Thyroid gland (tissue), 4 donors: Measurements from ENCODE around the gene CCDC8. TPM values are rescaled to one million over a fixed set of nuclear protein-coding genes. Genes with fewer than 3 reads are reported as not detected.
A peak's percentile ranks its signal among the peaks of the same experiment; 100 is the strongest.
"Not testable (repeated sequence)": the region's sequence is repeated elsewhere in the genome, so short reads cannot be mapped to it uniquely, and the experiment has no call there.

Experiments
- DNase-seq, 2 donors: peaks; one replicate each; pipeline ENCODE4 v3.0.0-alpha.2; 2019
- H3K27ac ChIP-seq, 3 donors: fragments of 200-600 bp; sonication (generic); 1 replicate in 2 of 3; 2 replicates in 1 of 3; pipeline ENCODE4 v1.5.1; 2016 to 2019; ENCODE audit warnings: mild to moderate bottlenecking in 1 of 3, moderate library complexity in 1 of 3
- H3K27me3 ChIP-seq: fragments of 200-600 bp; sonication (generic); one replicate; pipeline ENCODE4 v1.5.1; 2019
- H3K36me3 ChIP-seq, 2 donors: fragments of 200-600 bp; sonication (generic); one replicate each; pipeline ENCODE4 v1.5.1; 2016 to 2019
- H3K4me1 ChIP-seq, 2 donors: fragments of 200-600 bp; sonication (generic); one replicate each; pipeline ENCODE4 v1.5.1; 2017 to 2019
- H3K4me3 ChIP-seq, 3 donors: fragments of 200-600 bp; sonication (generic); replicated peaks in 1 of 3; 1 replicate in 2 of 3; 2 replicates in 1 of 3; pipeline ENCODE4 v1.5.1; 2016; ENCODE audit warnings: mild to moderate bottlenecking in 1 of 3
- H3K9me3 ChIP-seq: fragments of 200-600 bp; sonication (generic); one replicate; pipeline ENCODE4 v1.5.1; 2017
- POLR2A ChIP-seq, 2 donors: fragments of 450-650 bp; IDR thresholded peaks; one replicate each; pipeline ENCODE4 v1.6.1; 2017; ENCODE audit warnings: antibody characterized with exemption in 2 of 2, mild to moderate bottlenecking in 2 of 2, moderate library complexity in 1 of 2
- WGBS, 2 donors: methylation state at CpG; one replicate each; pipeline ENCODE4 v1.1.5; 2017; 5-methylcytosine and 5-hydroxymethylcytosine counted together
- intact Hi-C: fragments of 100-400 bp; cut with DNase I; formaldehyde crosslinking; loops from one replicate; pipeline ENCODE4 v1.15.1; 2023
- total RNA-seq, 4 donors: library from RNA; depleted of rRNA; stranded (reverse); fragments of >200 nt; gene quantifications; one replicate each; pipeline ENCODE4 v1.2.3, GENCODE V29; 2016
- TF ChIP-seq, protein P1 (sequence below), 6 experiments: fragments of 200-600 bp in 3 of 6; fragments of 450-650 bp in 3 of 6; sonication (generic) in 3 of 6; IDR thresholded peaks; one replicate each; pipeline ENCODE4 v1.5.1; 2016 to 2019; ENCODE audit warnings: antibody characterized with exemption in 6 of 6, mild to moderate bottlenecking in 2 of 6, inconsistent platforms in 1 of 6, moderate library complexity in 1 of 6

The CCDC8 gene
- total RNA-seq, 4 donors from 2014 or later: 16.8 to 34.9 (median 29.3) TPM

DNA sequence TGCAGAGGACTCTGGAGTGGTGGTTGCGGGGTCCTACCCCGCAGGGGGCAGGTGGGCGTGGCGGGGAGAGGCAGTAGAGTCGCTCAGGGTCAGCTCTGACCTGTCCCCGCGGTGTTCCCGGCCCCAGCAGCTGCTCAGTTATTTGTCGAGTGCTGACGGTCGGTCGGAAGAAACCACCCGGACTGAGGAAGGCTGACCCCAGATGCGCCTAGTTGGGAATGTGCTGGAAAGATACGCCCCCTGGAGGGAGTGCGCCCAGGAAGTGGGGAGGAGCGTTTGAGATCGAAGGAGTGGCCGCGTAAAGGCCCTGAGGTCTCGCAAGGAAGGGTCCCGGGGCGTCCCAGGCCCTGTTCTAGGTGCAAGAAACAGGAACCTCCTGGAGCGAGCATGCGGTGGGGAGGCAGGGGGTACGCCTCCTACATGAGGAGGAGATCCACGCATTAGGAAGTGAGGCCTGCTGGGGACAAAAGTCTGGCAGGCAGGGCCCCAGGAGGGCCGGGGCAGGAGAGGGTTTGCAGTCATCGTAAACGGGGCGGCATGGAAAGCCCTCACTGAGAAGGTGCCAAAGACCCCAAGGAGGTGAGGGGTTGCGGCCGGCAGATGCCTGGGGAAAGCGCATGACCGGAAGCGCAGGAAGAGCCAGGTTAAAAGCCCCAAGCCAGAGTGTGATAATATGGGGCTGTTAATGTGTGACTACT lies 9.2 kb downstream of the CCDC8 start:
- WGBS, 2 donors: 6 to 7% methylated on average over 21 to 36 of the region's 36 CpGs
- TF ChIP-seq, protein P1, sequence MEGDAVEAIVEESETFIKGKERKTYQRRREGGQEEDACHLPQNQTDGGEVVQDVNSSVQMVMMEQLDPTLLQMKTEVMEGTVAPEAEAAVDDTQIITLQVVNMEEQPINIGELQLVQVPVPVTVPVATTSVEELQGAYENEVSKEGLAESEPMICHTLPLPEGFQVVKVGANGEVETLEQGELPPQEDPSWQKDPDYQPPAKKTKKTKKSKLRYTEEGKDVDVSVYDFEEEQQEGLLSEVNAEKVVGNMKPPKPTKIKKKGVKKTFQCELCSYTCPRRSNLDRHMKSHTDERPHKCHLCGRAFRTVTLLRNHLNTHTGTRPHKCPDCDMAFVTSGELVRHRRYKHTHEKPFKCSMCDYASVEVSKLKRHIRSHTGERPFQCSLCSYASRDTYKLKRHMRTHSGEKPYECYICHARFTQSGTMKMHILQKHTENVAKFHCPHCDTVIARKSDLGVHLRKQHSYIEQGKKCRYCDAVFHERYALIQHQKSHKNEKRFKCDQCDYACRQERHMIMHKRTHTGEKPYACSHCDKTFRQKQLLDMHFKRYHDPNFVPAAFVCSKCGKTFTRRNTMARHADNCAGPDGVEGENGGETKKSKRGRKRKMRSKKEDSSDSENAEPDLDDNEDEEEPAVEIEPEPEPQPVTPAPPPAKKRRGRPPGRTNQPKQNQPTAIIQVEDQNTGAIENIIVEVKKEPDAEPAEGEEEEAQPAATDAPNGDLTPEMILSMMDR (IDR thresholded peaks at IDR 0.05): peak in 2 of 6 experiments; percentile 6 to 23
- TF ChIP-seq POLR2A (IDR thresholded peaks at IDR 0.05): peak in 1 of 2 donors; percentile 60
- Histone ChIP-seq H3K9me3 (no peaks in the 10 kb centered on the region), H3K4me3 (peak overlapping the region in 1 of 3 donors; percentile 10), H3K27ac (peak overlapping the region; percentile 7 to 49 (median 41)), H3K27me3 (no peaks in the 10 kb centered on the region), H3K36me3 (no peaks in the 10 kb centered on the region), H3K4me1 (peaks cover 15 to 26% of the 10 kb centered on the region in 2 donors)
- intact Hi-C loops: no loop called here
- peak; percentile 70 to 72 for DNase-seq

DNA sequence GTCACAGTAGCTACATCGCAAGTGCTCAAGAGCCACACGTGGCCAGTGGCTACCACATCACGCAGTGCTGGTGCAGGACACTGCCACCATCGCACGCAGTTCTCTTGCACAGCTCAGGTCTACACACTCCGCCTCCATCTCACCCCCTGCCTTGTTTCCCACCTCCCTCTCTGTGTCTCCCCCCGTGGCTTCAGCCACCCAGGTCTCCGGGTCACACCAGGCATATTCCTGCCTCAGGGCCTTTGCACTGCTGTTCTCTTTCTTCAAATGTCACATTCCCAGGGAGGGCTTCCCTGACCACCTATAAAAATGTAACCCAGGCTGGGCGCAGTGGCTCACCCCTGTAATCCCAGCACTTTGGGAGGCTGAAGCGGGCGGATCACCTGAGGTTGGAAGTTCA lies 10.6 kb downstream of the CCDC8 start:
- no peak for TF ChIP-seq POLR2A (IDR thresholded peaks at IDR 0.05)
- TF ChIP-seq, protein P1 (IDR thresholded peaks at IDR 0.05): no peak
- Histone ChIP-seq H3K9me3 (no peaks in the 10 kb centered on the region), H3K4me1 (peaks cover 8 to 17% of the 10 kb centered on the region in 2 donors), H3K27ac (no peak overlapping the region), H3K4me3 (no peak overlapping the region), H3K27me3 (no peaks in the 10 kb centered on the region), H3K36me3 (no peaks in the 10 kb centered on the region)
- intact Hi-C loops: loop anchor here (2.0 kb wide), 1 partner anchor 84 kb away; no protein-coding TSS in a partner anchor
- 82 to 90% methylated on average over 9 to 11 of the region's 11 CpGs for WGBS, 2 donors
- no peak for DNase-seq

DNA sequence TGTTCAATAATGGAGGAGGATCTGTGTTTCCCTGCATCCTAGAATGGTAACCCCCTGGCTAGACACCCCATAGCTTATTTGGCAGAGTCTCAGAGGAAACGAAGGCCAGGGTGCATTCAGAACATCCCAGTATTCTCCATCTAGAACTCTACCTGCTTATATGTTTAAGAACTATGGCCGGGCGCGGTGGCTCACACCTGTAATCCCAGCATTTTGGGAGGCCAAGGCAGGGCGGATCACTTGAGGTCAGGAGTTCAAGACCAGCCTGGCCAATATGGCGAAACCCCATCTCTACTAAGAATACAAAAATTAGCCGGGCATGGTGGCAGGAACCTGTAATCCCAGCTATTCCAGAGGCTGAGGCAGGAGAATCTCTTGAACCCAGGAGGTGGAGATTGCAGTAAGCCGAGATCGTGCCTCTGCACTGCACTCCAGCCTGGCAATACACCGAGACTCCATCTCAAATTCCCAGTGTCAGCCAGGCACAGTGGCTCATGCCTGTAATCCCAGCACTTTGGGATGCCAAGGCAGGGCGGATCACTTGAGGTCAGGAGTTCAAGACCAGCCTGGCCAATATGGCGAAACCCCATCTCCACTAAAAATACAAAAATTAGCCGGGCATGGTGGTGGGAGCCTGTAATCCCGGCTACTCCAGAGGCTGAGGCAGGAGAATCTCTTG lies 15.4 kb downstream of the CCDC8 start:
- not testable (repeated sequence) for DNase-seq, H3K4me1 ChIP-seq
- intact Hi-C loops: loop anchor here (2.0 to 10.0 kb wide), 2 partner anchors 91 to 113 kb away; no protein-coding TSS in a partner anchor

DNA sequence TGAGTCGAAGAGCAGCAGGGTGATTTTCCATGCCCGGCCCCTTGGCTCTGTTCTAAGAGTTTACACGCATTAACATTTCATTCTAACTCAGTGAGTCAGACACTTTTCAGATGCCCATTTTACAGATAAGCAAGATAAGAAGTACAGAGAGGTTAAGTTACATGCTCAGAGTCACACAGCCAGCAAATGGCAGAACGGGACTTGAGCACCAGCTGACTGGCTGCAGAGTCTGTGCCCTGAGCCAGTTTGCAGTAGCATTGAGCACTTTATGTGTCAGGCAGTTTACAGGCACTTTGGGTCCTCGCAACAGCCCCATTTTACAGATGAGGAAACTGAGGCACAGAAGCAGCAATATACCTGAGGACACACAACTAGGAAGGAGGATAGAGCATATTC lies 19.0 kb downstream of the CCDC8 start:
- DNase-seq: no peak
- 94 to 99% methylated on average over 5 of the region's 5 CpGs for WGBS, 2 donors
- intact Hi-C loops: loop anchor here (10.0 kb wide), 1 partner anchor 110 kb away; no protein-coding TSS in a partner anchor
- TF ChIP-seq, protein P1 (IDR thresholded peaks at IDR 0.05): no peak
- TF ChIP-seq POLR2A (IDR thresholded peaks at IDR 0.05): no peak
- H3K27ac ChIP-seq: no peak overlapping the region
- H3K4me1 ChIP-seq: no peaks in the 10 kb centered on the region
- H3K9me3 ChIP-seq: no peaks in the 10 kb centered on the region
- no peak overlapping the region for H3K4me3 ChIP-seq
- H3K27me3 ChIP-seq: no peaks in the 10 kb centered on the region
- H3K36me3 ChIP-seq: peaks cover 13 to 18% of the 10 kb centered on the region in 2 donors

More for the DNA sequence above, 15.4 kb downstream of the CCDC8 start:
- 90 to 91% methylated on average over 11 to 14 of the region's 14 CpGs for WGBS, 2 donors
- not testable (repeated sequence) for H3K27me3 ChIP-seq, H3K9me3 ChIP-seq, H3K27ac ChIP-seq, H3K4me3 ChIP-seq, H3K36me3 ChIP-seq

DNA sequence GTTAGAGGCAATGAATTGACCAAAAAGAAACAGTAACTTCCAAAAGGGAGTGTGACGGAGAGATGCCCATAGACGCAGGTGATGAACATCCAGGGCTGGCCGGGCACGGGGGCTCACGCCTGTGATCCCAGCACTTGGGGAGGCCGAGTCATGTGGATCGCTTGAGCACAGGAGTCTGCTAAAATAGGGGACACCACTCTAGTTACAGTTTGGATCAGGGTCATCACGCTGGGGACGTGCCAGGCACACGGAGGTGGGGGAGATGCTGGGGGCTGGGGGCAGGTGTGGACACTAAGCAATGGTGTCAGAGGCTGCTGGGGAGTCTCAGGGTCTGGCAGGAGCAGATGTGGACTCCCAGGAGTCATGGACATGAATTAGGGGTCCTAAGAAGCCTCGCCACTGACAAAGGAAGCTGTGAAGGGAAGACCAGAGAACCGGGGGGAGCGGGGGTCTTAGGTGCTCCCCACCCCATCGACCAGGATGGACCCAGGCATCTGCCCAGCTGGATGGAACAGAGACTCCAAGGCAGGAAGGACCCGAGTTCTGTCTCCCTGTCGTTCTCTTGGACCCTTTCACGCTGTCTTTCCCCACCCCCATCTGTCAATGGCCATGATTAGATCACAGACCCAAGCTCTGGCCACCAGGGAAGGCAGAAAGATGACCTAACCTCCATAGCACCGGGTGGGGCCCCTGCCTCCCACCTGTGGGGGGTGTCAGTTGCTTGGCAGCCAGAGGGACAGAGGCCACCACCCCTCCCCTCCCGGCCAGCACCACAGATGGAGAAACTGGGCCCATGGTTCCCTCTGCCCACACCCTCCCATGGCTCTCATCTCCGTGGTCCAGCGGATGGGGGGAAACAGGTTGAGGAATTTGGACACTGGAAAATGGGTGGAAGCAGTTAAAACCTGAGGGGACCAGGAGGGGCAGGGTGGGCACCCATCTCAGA lies 19.6 kb downstream of the CCDC8 start:
- 76 to 86% methylated on average over 20 to 21 of the region's 21 CpGs for WGBS, 2 donors

More for the DNA sequence above, 19.6 kb downstream of the CCDC8 start:
- TF ChIP-seq POLR2A (IDR thresholded peaks at IDR 0.05): no peak
- TF ChIP-seq, protein P1 (IDR thresholded peaks at IDR 0.05): no peak
- H3K36me3 ChIP-seq: peaks cover 17 to 24% of the 10 kb centered on the region in 2 donors
- H3K4me1 ChIP-seq: no peaks in the 10 kb centered on the region
- no peak overlapping the region for H3K27ac ChIP-seq
- no peak for DNase-seq
- intact Hi-C loops: loop anchor here (10.0 kb wide), 1 partner anchor 109 kb away; no protein-coding TSS in a partner anchor
- no peaks in the 10 kb centered on the region for H3K9me3 ChIP-seq
- H3K4me3 ChIP-seq: no peak overlapping the region
- no peaks in the 10 kb centered on the region for H3K27me3 ChIP-seq
